Suprapubic skin (tissue), 4 donors: ENCODE data around the gene CTCFL. TPM values are rescaled to one million over a fixed set of nuclear protein-coding genes. Genes with fewer than 3 reads are reported as not detected.

Experiments used
- DNase-seq, 2 donors: peaks; one replicate each; pipeline ENCODE4 v3.0.0-alpha.2; 2019; ENCODE audit warnings: low spot score in 2 of 2
- H3K27ac ChIP-seq: fragments of 200-600 bp; sonication (generic); one replicate; pipeline ENCODE4 v1.5.1; 2019
- H3K27me3 ChIP-seq: fragments of 200-600 bp; sonication (generic); one replicate; pipeline ENCODE4 v1.5.1; 2019
- H3K36me3 ChIP-seq: fragments of 200-600 bp; sonication (generic); one replicate; pipeline ENCODE4 v1.5.1; 2019
- H3K4me1 ChIP-seq: fragments of 200-600 bp; sonication (generic); one replicate; pipeline ENCODE4 v1.5.1; 2019
- H3K4me3 ChIP-seq: fragments of 200-600 bp; sonication (generic); one replicate; pipeline ENCODE4 v1.5.1; 2019; ENCODE audit warnings: mild to moderate bottlenecking
- H3K9me3 ChIP-seq: fragments of 200-600 bp; sonication (generic); one replicate; pipeline ENCODE4 v1.5.1; 2019
- CTCF ChIP-seq, 2 donors: fragments of 200-600 bp in 1 of 2; fragments of 450-650 bp in 1 of 2; sonication (generic) in 1 of 2; IDR thresholded peaks; one replicate each; pipeline ENCODE4 v1.5.1; 2016 to 2019; ENCODE audit warnings: antibody characterized with exemption in 2 of 2, mild to moderate bottlenecking in 1 of 2, moderate library complexity in 1 of 2
- EP300 ChIP-seq: sonication (generic); formaldehyde crosslinking; IDR thresholded peaks from one replicate; pipeline ENCODE4 v1.6.1; 2017; ENCODE audit warnings: antibody characterized with exemption
- POLR2A ChIP-seq, 2 donors: fragments of 450-650 bp; IDR thresholded peaks; one replicate each; pipeline ENCODE4 v1.6.1; 2017; ENCODE audit warnings: antibody characterized with exemption in 2 of 2, mild to moderate bottlenecking in 2 of 2, moderate library complexity in 2 of 2
- POLR2AphosphoS5 ChIP-seq, 3 donors: sonication (generic); formaldehyde crosslinking; IDR thresholded peaks; one replicate each; pipeline ENCODE4 v1.6.1; 2017; ENCODE audit warnings: antibody characterized with exemption in 3 of 3
- WGBS: methylation state at CpG from one replicate; pipeline ENCODE4 v1.1.5; 2018; 5-methylcytosine and 5-hydroxymethylcytosine counted together
- total RNA-seq, 4 donors: library from RNA; depleted of rRNA; stranded (reverse); fragments of >200 nt; gene quantifications; one replicate each; pipeline ENCODE4 v1.1.0, GENCODE V29; 2016

CTCFL gene
- total RNA-seq, 4 donors from 2014 or later = not detected

GRCh38 chr20:57485770-57486169 is 39.2 kb downstream of the CTCFL start:
- Histone ChIP-seq H3K9me3 (no peaks in the 10 kb centered on the region), H3K27me3 (peaks cover 1% of the 10 kb centered on the region), H3K4me1 (no peaks in the 10 kb centered on the region), H3K27ac (no peak overlapping the region), H3K36me3 (no peaks in the 10 kb centered on the region), H3K4me3 (no peak overlapping the region)
- 100% methylated on average over 1 of the region's 1 CpG for WGBS
- DNase-seq = no peak
- TF ChIP-seq CTCF (IDR thresholded peaks at IDR 0.05) (no peak), POLR2AphosphoS5 (IDR thresholded peaks at IDR 0.05) (no peak), POLR2A (IDR thresholded peaks at IDR 0.05) (no peak)

DNA sequence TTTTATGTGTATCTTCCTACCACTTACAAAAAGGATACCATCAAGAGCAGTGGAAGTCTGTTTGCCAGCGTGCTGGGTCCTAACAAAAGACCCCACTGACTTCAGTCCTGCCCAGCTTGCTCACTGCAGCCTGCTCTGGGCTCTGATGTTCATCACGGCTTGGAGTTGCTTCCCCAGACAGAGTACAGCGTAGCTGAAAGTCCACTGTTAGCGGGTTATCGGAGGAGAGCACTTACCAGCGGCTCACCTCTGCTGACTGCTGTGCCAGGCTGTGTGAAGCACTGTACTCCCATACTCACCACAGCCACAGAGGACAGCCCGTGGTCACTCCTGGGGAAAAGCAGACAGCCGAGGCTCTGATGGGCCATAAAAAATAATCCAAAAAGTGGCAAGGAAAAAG is 40.2 kb downstream of the CTCFL start:
- DNase-seq = peak in 1 of 2 donors; percentile 31
- Histone ChIP-seq H3K4me3 (no peak overlapping the region), H3K27ac (no peak overlapping the region), H3K36me3 (no peaks in the 10 kb centered on the region), H3K9me3 (no peaks in the 10 kb centered on the region), H3K4me1 (no peaks in the 10 kb centered on the region), H3K27me3 (peaks cover 8% of the 10 kb centered on the region)
- WGBS = 93% methylated on average over 7 of the region's 8 CpGs
- TF ChIP-seq CTCF (IDR thresholded peaks at IDR 0.05) = no peak
- no peak for TF ChIP-seq POLR2AphosphoS5 (IDR thresholded peaks at IDR 0.05)
- no peak for TF ChIP-seq EP300
- no peak for TF ChIP-seq POLR2A (IDR thresholded peaks at IDR 0.05)

DNA sequence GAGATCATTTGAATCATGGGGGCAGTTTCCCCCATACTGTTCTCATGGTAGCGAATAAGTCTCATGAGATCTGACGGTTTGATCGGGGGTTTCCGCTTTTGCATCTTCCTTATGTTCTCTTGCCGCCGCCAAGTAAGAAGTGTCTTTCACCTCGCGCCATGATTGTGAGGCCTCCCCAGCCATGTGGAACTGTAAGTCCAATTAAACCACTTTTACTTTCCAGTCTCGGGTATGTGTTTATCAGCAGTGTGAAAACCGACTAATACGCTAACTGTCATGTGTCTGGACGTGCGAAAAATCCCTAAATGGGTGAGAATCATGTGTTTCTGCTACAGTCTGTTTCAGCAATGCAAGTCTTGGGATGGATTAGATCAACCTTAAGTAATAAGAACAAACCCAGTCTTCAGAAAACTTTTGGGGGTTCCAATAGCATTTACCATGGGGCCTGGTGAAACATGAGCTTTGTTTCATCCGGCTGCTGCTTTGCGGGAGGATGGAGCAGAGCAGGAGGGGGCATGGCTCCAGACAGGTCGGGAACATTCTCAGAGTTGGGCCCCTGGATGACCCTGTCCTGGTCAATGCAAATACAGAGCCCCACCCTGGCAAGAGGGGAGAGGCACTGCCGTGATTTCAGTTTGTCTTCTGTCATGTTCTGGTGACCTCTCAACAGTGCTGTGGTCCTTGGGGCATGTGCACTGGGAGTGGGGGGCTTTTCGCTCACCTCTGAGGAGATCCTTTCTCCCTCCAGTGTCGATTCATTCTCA is 41.5 kb downstream of the CTCFL start:
- no peak overlapping the region for H3K27ac ChIP-seq

GRCh38 chr20:57482796-57483195 is 42.1 kb downstream of the CTCFL start:
- DNase-seq = peak; percentile 31 to 49
- Histone ChIP-seq H3K4me1 (no peaks in the 10 kb centered on the region), H3K4me3 (no peak overlapping the region), H3K27me3 (peaks cover 15% of the 10 kb centered on the region), H3K9me3 (no peaks in the 10 kb centered on the region), H3K36me3 (no peaks in the 10 kb centered on the region), H3K27ac (no peak overlapping the region)
- WGBS = 94% methylated on average over 6 of the region's 6 CpGs
- no peak for TF ChIP-seq CTCF (IDR thresholded peaks at IDR 0.05)
- no peak for TF ChIP-seq EP300
- no peak for TF ChIP-seq POLR2A (IDR thresholded peaks at IDR 0.05)
- no peak for TF ChIP-seq POLR2AphosphoS5 (IDR thresholded peaks at IDR 0.05)

More for the DNA sequence above, 41.5 kb downstream of the CTCFL start:
- Histone ChIP-seq H3K4me3 (no peak overlapping the region), H3K36me3 (no peaks in the 10 kb centered on the region), H3K9me3 (no peaks in the 10 kb centered on the region), H3K27me3 (peaks cover 15% of the 10 kb centered on the region), H3K4me1 (no peaks in the 10 kb centered on the region)
- peak in 1 of 2 donors; percentile 47 for DNase-seq
- TF ChIP-seq EP300 (no peak), CTCF (IDR thresholded peaks at IDR 0.05) (no peak), POLR2A (IDR thresholded peaks at IDR 0.05) (no peak), POLR2AphosphoS5 (IDR thresholded peaks at IDR 0.05) (no peak)
- WGBS = 93% methylated on average over 18 of the region's 19 CpGs

DNA sequence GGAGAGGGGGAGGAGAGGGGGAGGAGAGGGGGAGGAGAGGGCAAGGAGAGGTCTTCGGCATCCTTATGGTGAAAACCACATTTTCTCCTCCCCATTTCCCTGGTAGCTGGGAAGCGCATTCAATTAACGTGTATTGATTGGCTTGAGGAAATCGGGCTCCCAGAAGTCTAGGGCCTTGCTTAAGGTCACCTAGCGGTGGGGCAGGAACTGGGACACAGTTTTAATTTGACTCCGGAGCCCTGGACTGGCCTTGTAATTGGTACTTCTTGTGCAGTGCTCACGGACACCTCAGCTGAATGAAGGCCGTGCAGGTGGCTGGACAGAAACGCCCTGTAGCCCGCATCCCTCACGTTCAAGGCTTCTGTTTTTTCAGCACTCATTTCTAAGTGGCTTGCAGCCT is 42.8 kb downstream of the CTCFL start:
- no peaks in the 10 kb centered on the region for H3K36me3 ChIP-seq
- no peak overlapping the region for H3K27ac ChIP-seq
- no peak for TF ChIP-seq POLR2AphosphoS5 (IDR thresholded peaks at IDR 0.05)
- no peak for TF ChIP-seq POLR2A (IDR thresholded peaks at IDR 0.05)
- TF ChIP-seq EP300 = no peak
- TF ChIP-seq CTCF (IDR thresholded peaks at IDR 0.05) = no peak
- H3K4me1 ChIP-seq = no peaks in the 10 kb centered on the region
- H3K27me3 ChIP-seq = peaks cover 15% of the 10 kb centered on the region
- DNase-seq = peak in 1 of 2 donors; percentile 49
- 88% methylated on average over 11 of the region's 11 CpGs for WGBS
- no peak overlapping the region for H3K4me3 ChIP-seq
- no peaks in the 10 kb centered on the region for H3K9me3 ChIP-seq
